DMS114 treated with DMSO at 0.1 percent for 48 hours (cell line): ENCODE data around the gene BMP3.

Experiments
- DNase-seq: peaks from one replicate; lab custom pipeline; 2025; ENCODE audit not compliant: unreplicated experiment; lab: John Stamatoyannopoulos, UW

The BMP3 gene

GRCh38 chr4:81040012-81040659 is 9.6 kb downstream of the BMP3 start:
- no peak for DNase-seq

- no peak for DNase-seq
Measured at GRCh38 chr4:81042578-81043365, 12.3 kb downstream of the BMP3 start.

GRCh38 chr4:81049330-81049729 is 18.8 kb downstream of the BMP3 start:
- DNase-seq: no peak

DNA sequence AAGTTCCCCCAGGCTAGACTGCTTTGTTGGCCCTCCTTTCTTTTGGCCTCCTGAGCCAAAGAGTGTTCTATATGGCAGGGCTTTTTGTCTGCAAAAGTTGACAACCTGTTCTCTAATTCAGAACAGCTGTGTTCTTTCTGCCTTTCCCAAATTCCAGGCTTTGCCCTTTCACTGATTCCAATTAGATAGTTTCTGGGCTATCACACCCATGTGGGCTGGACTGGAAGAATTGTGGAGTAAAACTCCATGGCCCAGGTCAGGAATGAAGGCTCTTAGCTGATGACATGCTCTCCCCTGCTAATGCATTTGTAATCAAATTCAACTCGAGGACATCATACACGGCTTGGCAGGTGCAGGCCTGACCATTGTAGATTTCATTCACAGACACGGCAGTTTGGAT is 19.4 kb downstream of the BMP3 start:
- DNase-seq: no peak

GRCh38 chr4:81052119-81053068 is 21.9 kb downstream of the BMP3 start:
- peak; percentile 34 for DNase-seq

- DNase-seq: no peak
Measured at GRCh38 chr4:81058621-81059020, 28.1 kb downstream of the BMP3 start.

GRCh38 chr4:81060587-81061343 is 30.3 kb downstream of the BMP3 start:
- no peak for DNase-seq

GRCh38 chr4:81061344-81061730 is 30.8 kb downstream of the BMP3 start:
- DNase-seq: no peak

DNA sequence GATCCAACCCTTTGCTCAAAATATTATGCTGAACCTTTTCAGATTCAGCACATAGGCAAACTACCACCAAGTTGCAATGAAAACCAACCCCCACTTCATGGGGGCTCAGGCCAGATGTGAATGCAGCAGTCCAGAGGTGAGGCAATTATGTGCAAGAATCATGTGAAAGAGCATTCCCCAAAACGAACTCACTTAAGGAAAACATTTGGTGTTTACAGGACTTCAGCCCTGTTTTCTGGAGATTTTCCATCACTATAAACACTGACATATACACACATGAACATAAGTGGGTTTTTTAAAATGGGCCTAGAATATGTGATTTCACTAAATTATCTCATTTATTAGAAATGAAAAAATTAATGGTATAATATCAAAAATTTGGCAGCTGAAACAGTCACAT is 31.5 kb downstream of the BMP3 start:
- DNase-seq: no peak

GRCh38 chr4:81065446-81065845 is 34.9 kb downstream of the BMP3 start:
- no peak for DNase-seq

- DNase-seq: peak; percentile 54
Measured at GRCh38 chr4:81069706-81070331, 39.3 kb downstream of the BMP3 start.

DNA sequence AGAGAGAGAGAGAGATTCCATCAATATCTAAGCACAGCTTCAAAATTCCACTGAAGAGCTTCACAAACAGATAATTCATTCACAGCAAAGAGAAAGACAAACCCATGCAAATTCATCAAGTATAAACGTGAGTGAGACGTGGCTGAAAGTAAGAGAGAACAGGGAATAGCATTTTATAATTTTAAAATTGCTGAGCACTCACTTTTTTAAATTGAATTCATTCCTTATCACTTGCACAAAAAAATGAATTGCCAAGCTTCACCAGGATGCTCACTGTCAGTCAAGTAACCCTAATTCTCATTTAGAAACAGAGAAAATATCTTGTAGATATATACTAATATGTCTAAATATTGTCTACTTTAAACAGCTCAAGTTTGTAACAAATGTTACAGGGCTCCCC is 40.5 kb downstream of the BMP3 start:
- no peak for DNase-seq

GRCh38 chr4:81081156-81081555 is 50.6 kb downstream of the BMP3 start:
- DNase-seq: no peak

DNA sequence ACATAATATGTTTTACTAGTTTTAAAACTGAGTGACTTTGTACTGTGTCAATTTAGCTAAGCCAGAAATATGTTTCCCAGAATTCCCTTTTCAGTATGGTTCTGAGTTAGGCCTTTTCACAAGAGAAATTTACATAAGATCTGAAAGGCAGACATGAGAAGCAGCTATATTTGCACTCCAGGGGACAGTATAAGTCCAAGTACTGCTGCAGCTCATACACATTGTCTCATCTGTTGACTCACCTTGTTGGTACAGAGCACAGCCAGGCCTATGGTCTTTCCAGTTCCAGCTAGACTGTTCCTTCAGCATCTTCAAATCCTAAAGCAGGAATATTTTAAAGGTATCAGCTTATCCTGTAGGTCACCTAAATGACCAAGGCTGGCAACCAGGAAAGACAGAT is 53.5 kb downstream of the BMP3 start:
- DNase-seq: no peak

GRCh38 chr4:81084634-81085033 is 54.1 kb downstream of the BMP3 start:
- no peak for DNase-seq

DNA sequence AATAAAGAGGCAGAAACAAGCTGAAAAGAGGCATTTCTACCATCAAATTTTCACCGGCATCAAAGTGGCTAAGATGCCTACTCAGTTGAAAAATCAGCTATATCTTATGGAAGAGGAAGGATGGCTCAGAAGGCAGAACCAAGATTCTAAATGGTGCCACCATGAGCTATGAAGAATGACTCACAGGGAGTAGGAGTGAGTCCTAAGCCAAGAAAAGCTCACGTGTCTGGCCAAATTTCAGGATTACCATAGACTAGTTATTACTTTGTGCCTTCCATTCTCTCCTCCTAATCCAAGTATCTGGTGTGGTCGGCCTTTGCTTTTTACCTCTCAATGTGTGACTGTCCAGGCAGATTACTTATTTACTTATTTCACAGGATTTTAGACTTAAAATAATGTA is 54.8 kb downstream of the BMP3 start:
- no peak for DNase-seq

DNA sequence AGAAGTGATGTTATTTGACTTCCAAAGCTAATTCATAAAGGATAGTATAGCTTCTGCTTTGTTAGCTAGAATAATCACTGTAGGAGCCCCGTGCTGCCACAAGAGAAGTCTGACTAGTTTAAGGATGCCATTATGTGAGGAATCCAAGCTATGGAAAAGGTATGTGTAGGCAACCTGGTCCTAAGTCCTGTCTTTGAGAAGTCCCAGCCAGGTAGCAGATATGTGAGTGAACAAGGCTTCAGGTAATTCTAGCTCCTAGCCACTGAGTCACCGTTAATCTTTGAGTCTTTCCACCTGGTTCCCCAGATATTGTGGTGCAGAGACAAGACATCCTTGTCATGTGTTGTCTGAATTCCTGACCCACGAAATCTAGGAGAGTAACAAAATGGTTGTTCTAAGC is 55.5 kb downstream of the BMP3 start:
- no peak for DNase-seq

- DNase-seq: no peak
Measured at GRCh38 chr4:81093720-81094401, 63.4 kb downstream of the BMP3 start.

DNA sequence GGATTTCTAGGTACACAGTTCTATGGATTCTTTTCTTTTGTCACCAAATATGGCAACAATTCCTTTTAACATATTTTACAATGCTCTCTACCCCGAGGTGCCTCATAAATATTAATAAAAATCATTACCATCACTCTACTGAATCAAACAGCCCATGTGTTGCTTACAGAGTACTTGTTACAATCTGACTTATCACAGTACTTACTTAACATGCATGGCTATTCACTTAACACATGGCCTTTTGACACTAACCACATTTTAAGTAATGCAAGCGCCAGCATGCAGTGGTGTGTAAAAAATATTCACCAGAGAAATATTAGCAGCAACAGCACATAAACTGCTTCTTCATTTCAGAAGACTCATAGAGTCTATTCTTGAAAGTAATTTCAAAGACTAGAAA is 64.9 kb downstream of the BMP3 start:
- DNase-seq: no peak

DNA sequence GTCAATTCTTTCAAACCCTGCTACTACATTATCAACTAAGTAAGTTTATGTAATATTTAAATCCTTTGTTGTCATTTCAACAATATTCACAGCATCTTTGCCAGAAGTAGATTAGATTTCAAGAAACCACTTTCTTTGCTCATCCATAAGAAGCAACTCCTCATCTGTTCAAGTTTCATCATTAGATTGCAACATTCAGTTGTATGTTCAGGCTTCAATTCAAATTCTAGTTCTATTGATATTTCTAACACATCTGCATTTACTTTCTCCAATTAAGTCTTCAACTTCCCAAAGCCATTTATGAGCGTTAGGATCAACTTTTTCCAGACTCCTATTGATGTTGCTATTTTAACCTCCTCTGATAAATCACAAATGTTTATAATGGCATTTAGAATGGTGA is 66.1 kb downstream of the BMP3 start:
- DNase-seq: no peak
